Measurements from ENCODE around the gene PCDHGA1. TPM values are rescaled to one million over a fixed set of nuclear protein-coding genes. Genes with fewer than 3 reads are reported as not detected.

The PCDHGA1 gene
- total RNA-seq, 1 donor from 2014 or later: 0.57 TPM

- DNase-seq (ENCODE audit: low spot score): no peak
Measured at GRCh38 chr5:141512911-141513626, 182.8 kb downstream of the PCDHGA1 start.

- peak; percentile 86 for DNase-seq (ENCODE audit: low spot score)
Measured at GRCh38 chr5:141513627-141514329, 183.5 kb downstream of the PCDHGA1 start.

- no peak for DNase-seq (ENCODE audit: low spot score)
Measured at GRCh38 chr5:141514330-141515133, 184.2 kb downstream of the PCDHGA1 start.

- DNase-seq (ENCODE audit: low spot score): no peak
Measured at GRCh38 chr5:141515141-141515540, 184.8 kb downstream of the PCDHGA1 start.

GRCh38 chr5:141515946-141516671 lies 185.8 kb downstream of the PCDHGA1 start:
- no peak for DNase-seq (ENCODE audit: low spot score)

- no peak for DNase-seq (ENCODE audit: low spot score)
Measured at GRCh38 chr5:141516672-141517025, 186.3 kb downstream of the PCDHGA1 start.

- no peak for DNase-seq (ENCODE audit: low spot score)
Measured at GRCh38 chr5:141517312-141517711, 187.0 kb downstream of the PCDHGA1 start.

- no peak for DNase-seq (ENCODE audit: low spot score)
Measured at GRCh38 chr5:141517880-141518617, 187.7 kb downstream of the PCDHGA1 start.

GRCh38 chr5:141518618-141519015 lies 188.3 kb downstream of the PCDHGA1 start:
- no peak for DNase-seq (ENCODE audit: low spot score)

- no peak for DNase-seq (ENCODE audit: low spot score)
Measured at GRCh38 chr5:141519605-141520565, 189.6 kb downstream of the PCDHGA1 start.

- DNase-seq (ENCODE audit: low spot score): no peak
Measured at GRCh38 chr5:141521244-141521781, 191.0 kb downstream of the PCDHGA1 start.

- DNase-seq (ENCODE audit: low spot score): no peak
Measured at GRCh38 chr5:141522301-141522700, 192.0 kb downstream of the PCDHGA1 start.

GRCh38 chr5:141523991-141524390 lies 193.7 kb downstream of the PCDHGA1 start:
- DNase-seq (ENCODE audit: low spot score): no peak

- DNase-seq (ENCODE audit: low spot score): peak; percentile 89
Measured at GRCh38 chr5:141524604-141525597, 194.6 kb downstream of the PCDHGA1 start.

GRCh38 chr5:141525653-141526052 lies 195.3 kb downstream of the PCDHGA1 start:
- no peak for DNase-seq (ENCODE audit: low spot score)

GRCh38 chr5:141527426-141527825 lies 197.1 kb downstream of the PCDHGA1 start:
- DNase-seq (ENCODE audit: low spot score): no peak

GRCh38 chr5:141528291-141528984 lies 198.1 kb downstream of the PCDHGA1 start:
- no peak for DNase-seq (ENCODE audit: low spot score)

GRCh38 chr5:141529002-141529401 lies 198.7 kb downstream of the PCDHGA1 start:
- no peak for DNase-seq (ENCODE audit: low spot score)

Data from ureter (tissue), 1 donor.